Endothelial cell of umbilical vein (primary cell): ENCODE results near the gene FAM50B. TPM values are rescaled to one million over a fixed set of nuclear protein-coding genes. Genes with fewer than 3 reads are reported as not detected.

Experiments
- BruUV-seq: library from RNA; stranded (reverse); fragments of 400-500 nt; replicated peaks from 2 replicates; lab custom pipeline; 2021; lab: Mats Ljungman, UMichigan
- CTCF ChIA-PET: fragments of 300-600, 350-600 bp; sonication (Branson Sonifier 250); formaldehyde crosslinking; loops from one replicate; lab custom pipeline; 2021; ENCODE audit warnings: antibody characterized with exemption, inconsistent platforms; lab: Charles Lee
- POLR2A ChIA-PET: fragments of 300-600, 350-600 bp; sonication (Branson Sonifier 250); formaldehyde crosslinking; loops from one replicate; lab custom pipeline; 2021; ENCODE audit warnings: antibody characterized with exemption, inconsistent platforms; lab: Charles Lee
- DNase-seq: peaks from one replicate; pipeline ENCODE4 v3.0.0-alpha.2; 2011; ENCODE audit warnings: low read depth, low spot score
- FAIRE-seq: peaks from 2 replicates; lab custom pipeline; 2011; peaks lifted over from hg19 to GRCh38; lab: Jason Lieb, UNC
- H2AFZ ChIP-seq: 2 replicates; pipeline ENCODE4 v1.6.0; 2012; ENCODE audit warnings: low read depth, low read length, control low read depth, inconsistent platforms
- H3K27ac ChIP-seq: 2 replicates; pipeline ENCODE4 v1.5.1; 2011; ENCODE audit warnings: low read depth, mild to moderate bottlenecking, control low read depth, low read length, moderate library complexity; ENCODE audit not compliant: insufficient read depth
- H3K27me3 ChIP-seq, 2 experiments: 2 replicates each; pipeline versions ENCODE4 v1.6.0 to v1.6.1; 2011; ENCODE audit warnings: low read length in 2 of 2, mixed read lengths in 1 of 2; ENCODE audit not compliant: control insufficient read depth in 2 of 2, insufficient read depth in 2 of 2
- H3K36me3 ChIP-seq, 2 experiments: 2 replicates in 1 of 2; 3 replicates in 1 of 2; pipeline ENCODE4 v1.5.1; 2011; ENCODE audit warnings: low read length in 2 of 2, mild to moderate bottlenecking in 1 of 2, moderate library complexity in 1 of 2; ENCODE audit not compliant: control insufficient read depth in 2 of 2, insufficient read depth in 2 of 2; ENCODE audit errors: extremely low read depth in 1 of 2
- H3K4me1 ChIP-seq: 3 replicates; pipeline ENCODE4 v1.5.1; 2011; ENCODE audit warnings: mild to moderate bottlenecking, low read length; ENCODE audit not compliant: control insufficient read depth, insufficient read depth; ENCODE audit errors: extremely low read depth
- H3K4me2 ChIP-seq: 2 replicates; pipeline ENCODE4 v1.6.1; 2011; ENCODE audit warnings: low read length, control low read depth, mixed read lengths; ENCODE audit not compliant: insufficient read depth
- H3K4me3 ChIP-seq, 3 experiments: fragments of 200-600 bp in 1 of 3; sonication (generic), shearing (Covaris generic) in 1 of 3; replicated peaks in 1 of 3; 2 replicates each; pipeline ENCODE4 v1.5.1; 2011 to 2016; ENCODE audit warnings: control low read depth in 3 of 3, low read length in 3 of 3, mild to moderate bottlenecking in 2 of 3, inconsistent platforms in 1 of 3, low read depth in 1 of 3, moderate library complexity in 1 of 3; ENCODE audit not compliant: insufficient read depth in 1 of 3
- H3K79me2 ChIP-seq: 2 replicates; pipeline ENCODE4 v1.6.0; 2012; ENCODE audit warnings: low read length, inconsistent platforms; ENCODE audit not compliant: control insufficient read depth, insufficient read depth
- H3K9ac ChIP-seq: replicated peaks from 2 replicates; pipeline ENCODE3; 2011; ENCODE audit warnings: low read length, control low read depth; ENCODE audit not compliant: insufficient read depth; ENCODE audit errors: extremely low read depth
- H3K9me1 ChIP-seq: replicated peaks from 3 replicates; pipeline ENCODE4 v1.6.0; 2011; ENCODE audit warnings: mild to moderate bottlenecking, low read length; ENCODE audit not compliant: control insufficient read depth, insufficient read depth; ENCODE audit errors: extremely low read depth
- H3K9me3 ChIP-seq: replicated peaks from 2 replicates; pipeline ENCODE4 v1.5.1; 2012; ENCODE audit warnings: low read length, inconsistent platforms; ENCODE audit not compliant: control insufficient read depth, insufficient read depth
- H4K20me1 ChIP-seq: replicated peaks from 2 replicates; pipeline ENCODE3; 2011; ENCODE audit warnings: mild to moderate bottlenecking, low read length; ENCODE audit not compliant: control insufficient read depth, insufficient read depth; ENCODE audit errors: extremely low read depth
- CTCF ChIP-seq, 2 donors: IDR thresholded peaks; 1 replicate in 1 of 2; 2 replicates in 1 of 2; pipeline ENCODE4 v1.5.1; 2011; ENCODE audit warnings: low read length in 2 of 2, mild to moderate bottlenecking in 2 of 2, moderate library complexity in 2 of 2, control low read depth in 1 of 2, inconsistent platforms in 1 of 2, low read depth in 1 of 2; ENCODE audit not compliant: insufficient read depth in 1 of 2; ENCODE audit errors: extremely low read depth in 1 of 2
- EZH2 ChIP-seq: IDR thresholded peaks from 2 replicates; pipeline ENCODE4 v1.6.1; 2012; ENCODE audit warnings: borderline replicate concordance, low read depth, mild to moderate bottlenecking, moderate library complexity, low read length, inconsistent platforms; ENCODE audit not compliant: severe bottlenecking
- FOS ChIP-seq: IDR thresholded peaks from 2 replicates; pipeline ENCODE4 v1.6.1; 2011; ENCODE audit warnings: mild to moderate bottlenecking, low read length, moderate library complexity, borderline replicate concordance; ENCODE audit not compliant: insufficient read depth
- GATA2 ChIP-seq: IDR thresholded peaks from 2 replicates; pipeline ENCODE4 v1.7.0; 2011; ENCODE audit warnings: low read depth, mild to moderate bottlenecking, moderate library complexity, mixed read lengths, low read length; ENCODE audit not compliant: insufficient read length, insufficient read depth
- JUN ChIP-seq: IDR thresholded peaks from 2 replicates; pipeline ENCODE4 v1.6.1; 2011; ENCODE audit warnings: borderline replicate concordance, low read depth; ENCODE audit not compliant: insufficient read length, insufficient read depth
- MAX ChIP-seq: IDR thresholded peaks from 2 replicates; pipeline ENCODE4 v1.6.1; 2011; ENCODE audit not compliant: insufficient read depth, insufficient read length
- MYC ChIP-seq: IDR thresholded peaks from one replicate; pipeline ENCODE4 v1.6.1; 2011; ENCODE audit warnings: mild to moderate bottlenecking, low read depth, low read length
- POLR2A ChIP-seq: IDR thresholded peaks from 2 replicates; pipeline ENCODE4 v1.6.1; 2012; ENCODE audit warnings: low read depth, mild to moderate bottlenecking, control low read depth, low read length
- POLR2AphosphoS5 ChIP-seq: IDR thresholded peaks from 2 replicates; pipeline ENCODE4 v1.6.1; 2012; ENCODE audit warnings: low read depth, mild to moderate bottlenecking, control low read depth, low read length, moderate library complexity; ENCODE audit not compliant: insufficient read depth
- dilution Hi-C: fragments of 300-500 bp; cut with MboI; formaldehyde crosslinking; loops from one replicate; pipeline ENCODE4 v1.15.0; 2019; ENCODE audit warnings: low sequenced_read_pairs; ENCODE audit not compliant: extremely low pct_ligation_motif_present
- intact Hi-C: fragments of 100-400 bp; cut with micrococcal nuclease; formaldehyde crosslinking; loops from one replicate; pipeline ENCODE4 v1.10.0; 2022
- polyA plus RNA-seq, 4 experiments: library from polyadenylated mRNA; depleted of rRNA in 3 of 4; stranded (reverse) in 3 of 4; unstranded in 1 of 4; fragments of >200 nt; gene quantifications; 2 replicates each; pipeline versions ENCODE4 v1.2.1 to v1.2.3, GENCODE V29; 2011 to 2012; ENCODE audit warnings: missing spikeins in 1 of 4
- total RNA-seq: library from RNA; stranded (reverse); gene quantifications from 2 replicates; pipeline ENCODE4 v1.2.3, GENCODE V29; 2021

The FAM50B gene
- total and polyA plus RNA-seq, 2 donors (not counting 3 experiments of a cell fraction or from before 2014, with no cell fraction given), result 10.0 to 14.1 TPM

GRCh38 chr6:3899061-3899460, 49.9 kb downstream of the FAM50B start:
- Histone ChIP-seq H3K36me3 (no peaks in the 10 kb centered on the region), H3K9me1 (no peaks in the 10 kb centered on the region), H3K27ac (no peak overlapping the region), H3K4me1 (no peaks in the 10 kb centered on the region), H3K4me3 (no peak overlapping the region), H2AFZ (no peak overlapping the region), H3K27me3 (no peaks in the 10 kb centered on the region), H3K9me3 (no peaks in the 10 kb centered on the region), H4K20me1 (no peaks in the 10 kb centered on the region), H3K9ac (no peak overlapping the region), H3K79me2 (peaks cover under 1% of the 10 kb centered on the region), H3K4me2 (no peak overlapping the region)
- FAIRE-seq, result no peak
- CTCF ChIA-PET, result interaction anchor here (1.2 kb wide), 1 partner anchor 50 kb away, joined by 3 read pairs; the partner anchor contains the start of gene FAM50B
- TF ChIP-seq FOS (no peak), MAX (no peak), POLR2AphosphoS5 (no peak), GATA2 (no peak), MYC (no peak), EZH2 (no peak), CTCF (IDR thresholded peaks at IDR 0.05; ENCODE audit: extremely low read depth in 1 of 2, insufficient read depth in 1 of 2, low read depth in 1 of 2, low read length in 2 of 2) (no peak), JUN (no peak), POLR2A (no peak)
- POLR2A ChIA-PET, result no interaction called here
- no peak for DNase-seq
- dilution Hi-C loops, result no loop called here
- intact Hi-C loops, result no loop called here
- BruUV-seq, result no TSS peak
